HUES48 (cell line): ENCODE measurements around the gene TSTD2.

Experiments used
- H3K27ac ChIP-seq: one replicate; pipeline ENCODE4 v1.7.0; 2013; ENCODE audit warnings: low read depth, low read length, inconsistent platforms
- H3K27me3 ChIP-seq: 2 replicates; pipeline ENCODE4 v1.6.1; 2013; ENCODE audit warnings: mild to moderate bottlenecking, low read length; ENCODE audit not compliant: control insufficient read depth, insufficient read depth
- H3K36me3 ChIP-seq: 2 replicates; pipeline ENCODE4 v1.6.1; 2013; ENCODE audit warnings: low read length; ENCODE audit not compliant: control insufficient read depth, insufficient read depth
- H3K4me1 ChIP-seq: 2 replicates; pipeline ENCODE4 v1.6.1; 2013; ENCODE audit warnings: mild to moderate bottlenecking, low read length; ENCODE audit not compliant: control insufficient read depth, insufficient read depth
- H3K4me3 ChIP-seq: 2 replicates; pipeline ENCODE4 v1.5.1; 2013; ENCODE audit warnings: mild to moderate bottlenecking, low read depth, low read length
- H3K9ac ChIP-seq: 2 replicates; pipeline ENCODE4 v1.6.1; 2013; ENCODE audit warnings: mild to moderate bottlenecking, low read depth, low read length, moderate library complexity
- H3K9me3 ChIP-seq: 2 replicates; pipeline ENCODE4 v1.6.1; 2013; ENCODE audit warnings: low read length; ENCODE audit not compliant: control insufficient read depth, insufficient read depth

TSTD2 gene

GRCh38 chr9:97572196-97572891 is 60.8 kb downstream of the TSTD2 start:
- H3K27ac ChIP-seq = no peak overlapping the region
- H3K4me1 ChIP-seq = no peaks in the 10 kb centered on the region
- no peak overlapping the region for H3K4me3 ChIP-seq
- no peaks in the 10 kb centered on the region for H3K36me3 ChIP-seq
- H3K9me3 ChIP-seq = no peaks in the 10 kb centered on the region
- no peaks in the 10 kb centered on the region for H3K27me3 ChIP-seq
- H3K9ac ChIP-seq = no peak overlapping the region

- Histone ChIP-seq H3K27me3 (no peaks in the 10 kb centered on the region), H3K9me3 (no peaks in the 10 kb centered on the region), H3K4me1 (no peaks in the 10 kb centered on the region), H3K27ac (no peak overlapping the region), H3K9ac (no peak overlapping the region), H3K4me3 (no peak overlapping the region), H3K36me3 (no peaks in the 10 kb centered on the region)
Observed at GRCh38 chr9:97571664-97572063, 61.5 kb downstream of the TSTD2 start.

GRCh38 chr9:97570899-97571298 is 62.3 kb downstream of the TSTD2 start:
- Histone ChIP-seq H3K4me3 (no peak overlapping the region), H3K4me1 (no peaks in the 10 kb centered on the region), H3K36me3 (no peaks in the 10 kb centered on the region), H3K9me3 (no peaks in the 10 kb centered on the region), H3K9ac (no peak overlapping the region), H3K27me3 (no peaks in the 10 kb centered on the region), H3K27ac (no peak overlapping the region)

- no peak overlapping the region for H3K9ac ChIP-seq
- H3K27ac ChIP-seq = no peak overlapping the region
- H3K4me3 ChIP-seq = no peak overlapping the region
- H3K27me3 ChIP-seq = no peaks in the 10 kb centered on the region
- H3K4me1 ChIP-seq = peaks cover 8% of the 10 kb centered on the region; the same call in 1 of the 2 replicates
- H3K36me3 ChIP-seq = no peaks in the 10 kb centered on the region
- H3K9me3 ChIP-seq = no peaks in the 10 kb centered on the region
Observed at GRCh38 chr9:97568461-97569275, 64.5 kb downstream of the TSTD2 start.

- Histone ChIP-seq H3K27ac (no peak overlapping the region), H3K9me3 (no peaks in the 10 kb centered on the region), H3K9ac (no peak overlapping the region), H3K4me1 (peaks cover 8% of the 10 kb centered on the region; the same call in 1 of the 2 replicates), H3K36me3 (no peaks in the 10 kb centered on the region), H3K27me3 (no peaks in the 10 kb centered on the region), H3K4me3 (no peak overlapping the region)
Observed at GRCh38 chr9:97567894-97568202, 65.3 kb downstream of the TSTD2 start.

GRCh38 chr9:97567182-97567893 is 65.8 kb downstream of the TSTD2 start:
- H3K36me3 ChIP-seq = no peaks in the 10 kb centered on the region
- H3K27me3 ChIP-seq = no peaks in the 10 kb centered on the region
- no peak overlapping the region for H3K9ac ChIP-seq
- H3K9me3 ChIP-seq = no peaks in the 10 kb centered on the region
- H3K4me1 ChIP-seq = peaks cover 8% of the 10 kb centered on the region; the same call in 1 of the 2 replicates
- no peak overlapping the region for H3K27ac ChIP-seq
- H3K4me3 ChIP-seq = no peak overlapping the region

GRCh38 chr9:97565262-97565661 is 67.9 kb downstream of the TSTD2 start:
- no peaks in the 10 kb centered on the region for H3K9me3 ChIP-seq
- H3K4me3 ChIP-seq = no peak overlapping the region
- H3K27ac ChIP-seq = no peak overlapping the region
- no peaks in the 10 kb centered on the region for H3K36me3 ChIP-seq
- H3K4me1 ChIP-seq = peaks cover 8% of the 10 kb centered on the region; the same call in 1 of the 2 replicates
- no peak overlapping the region for H3K9ac ChIP-seq
- H3K27me3 ChIP-seq = no peaks in the 10 kb centered on the region

- no peak overlapping the region for H3K9ac ChIP-seq
- peaks cover 8% of the 10 kb centered on the region; the same call in 1 of the 2 replicates for H3K4me1 ChIP-seq
- no peaks in the 10 kb centered on the region for H3K36me3 ChIP-seq
- no peak overlapping the region for H3K4me3 ChIP-seq
- no peaks in the 10 kb centered on the region for H3K9me3 ChIP-seq
- H3K27me3 ChIP-seq = no peaks in the 10 kb centered on the region
- H3K27ac ChIP-seq = no peak overlapping the region
Observed at GRCh38 chr9:97564291-97565175, 68.6 kb downstream of the TSTD2 start.

GRCh38 chr9:97563458-97564135 is 69.6 kb downstream of the TSTD2 start:
- H3K36me3 ChIP-seq = no peaks in the 10 kb centered on the region
- H3K27me3 ChIP-seq = no peaks in the 10 kb centered on the region

GRCh38 chr9:97562542-97562941 is 70.6 kb downstream of the TSTD2 start:
- H3K4me1 ChIP-seq = peaks cover 13% of the 10 kb centered on the region; the same call in 1 of the 2 replicates
- no peak overlapping the region for H3K4me3 ChIP-seq
- H3K36me3 ChIP-seq = no peaks in the 10 kb centered on the region
- no peaks in the 10 kb centered on the region for H3K9me3 ChIP-seq
- no peaks in the 10 kb centered on the region for H3K27me3 ChIP-seq
- H3K27ac ChIP-seq = no peak overlapping the region
- H3K9ac ChIP-seq = no peak overlapping the region

More at GRCh38 chr9:97563458-97564135, 69.6 kb downstream of the TSTD2 start:
- Histone ChIP-seq H3K27ac (no peak overlapping the region), H3K4me3 (no peak overlapping the region), H3K9ac (no peak overlapping the region), H3K9me3 (no peaks in the 10 kb centered on the region), H3K4me1 (peaks cover 8% of the 10 kb centered on the region; the same call in 1 of the 2 replicates)
